Nephron progenitor cell (in vitro differentiated cells): ENCODE results near the gene NAALADL2.

Experiments used
- DNase-seq: peaks from one replicate; pipeline ENCODE4 v3.0.0; 2021
- H3K27ac Mint-ChIP-seq: 2 replicates; pipeline ENCODE4 v1.8.0; 2021; ENCODE audit warnings: mild to moderate bottlenecking, moderate library complexity, mixed read lengths
- H3K27me3 Mint-ChIP-seq: 2 replicates; pipeline ENCODE4 v1.8.0; 2021; ENCODE audit warnings: mild to moderate bottlenecking, low read depth, mixed read lengths; ENCODE audit not compliant: poor library complexity
- H3K36me3 Mint-ChIP-seq: 2 replicates; pipeline ENCODE4 v1.8.0; 2021; ENCODE audit warnings: low read depth, mixed read lengths
- H3K4me1 Mint-ChIP-seq: 2 replicates; pipeline ENCODE4 v1.8.0; 2021; ENCODE audit warnings: mixed read lengths
- H3K4me3 Mint-ChIP-seq: 2 replicates; pipeline ENCODE4 v1.8.0; 2021; ENCODE audit warnings: mild to moderate bottlenecking, moderate library complexity, mixed read lengths
- H3K9me3 Mint-ChIP-seq: 2 replicates; pipeline ENCODE4 v1.8.0; 2021; ENCODE audit warnings: mild to moderate bottlenecking, moderate library complexity, mixed read lengths
- TF ChIP-seq, protein P1 (sequence below): fragments of 200-600 bp; sonication (generic); IDR thresholded peaks from 2 replicates; pipeline ENCODE4 v1.5.0; 2021; ENCODE audit warnings: antibody characterized with exemption

Gene NAALADL2

DNA sequence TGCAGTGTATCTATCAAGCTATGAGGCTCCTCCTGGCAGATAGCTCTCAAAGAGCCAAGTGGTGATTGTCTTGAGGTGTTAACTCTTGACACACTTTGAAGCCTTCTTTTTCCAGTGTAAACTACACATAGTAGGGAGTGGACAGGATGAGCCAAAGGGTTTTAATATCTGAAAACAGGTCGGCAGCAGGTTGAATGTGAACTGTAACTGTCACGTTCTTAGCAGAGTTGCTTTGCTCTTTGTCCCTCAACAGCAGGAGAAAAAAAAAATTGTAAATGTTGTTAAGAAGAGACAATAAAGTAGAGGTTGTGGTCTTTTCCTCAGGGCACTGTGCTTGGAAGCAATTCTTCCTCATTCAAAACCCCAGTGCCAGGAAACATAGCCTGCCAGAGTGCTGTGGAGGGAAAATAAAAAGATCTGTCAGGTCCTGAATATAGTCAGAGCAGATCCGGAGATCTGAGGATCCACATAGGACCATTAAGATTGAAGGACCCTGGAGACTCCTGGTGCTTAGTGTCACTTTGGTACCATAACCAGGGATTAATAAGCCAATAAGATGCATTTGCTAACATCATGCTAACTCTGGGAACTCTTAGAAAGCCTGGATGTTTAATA, 229.7 kb downstream of the NAALADL2 start:
- Mint-ChIP-seq H3K27me3 (no peaks in the 10 kb centered on the region), H3K27ac (no peak overlapping the region), H3K4me1 (peaks cover 4% of the 10 kb centered on the region), H3K36me3 (no peaks in the 10 kb centered on the region), H3K9me3 (no peaks in the 10 kb centered on the region), H3K4me3 (no peak overlapping the region)
- no peak for DNase-seq
- TF ChIP-seq, protein P1, sequence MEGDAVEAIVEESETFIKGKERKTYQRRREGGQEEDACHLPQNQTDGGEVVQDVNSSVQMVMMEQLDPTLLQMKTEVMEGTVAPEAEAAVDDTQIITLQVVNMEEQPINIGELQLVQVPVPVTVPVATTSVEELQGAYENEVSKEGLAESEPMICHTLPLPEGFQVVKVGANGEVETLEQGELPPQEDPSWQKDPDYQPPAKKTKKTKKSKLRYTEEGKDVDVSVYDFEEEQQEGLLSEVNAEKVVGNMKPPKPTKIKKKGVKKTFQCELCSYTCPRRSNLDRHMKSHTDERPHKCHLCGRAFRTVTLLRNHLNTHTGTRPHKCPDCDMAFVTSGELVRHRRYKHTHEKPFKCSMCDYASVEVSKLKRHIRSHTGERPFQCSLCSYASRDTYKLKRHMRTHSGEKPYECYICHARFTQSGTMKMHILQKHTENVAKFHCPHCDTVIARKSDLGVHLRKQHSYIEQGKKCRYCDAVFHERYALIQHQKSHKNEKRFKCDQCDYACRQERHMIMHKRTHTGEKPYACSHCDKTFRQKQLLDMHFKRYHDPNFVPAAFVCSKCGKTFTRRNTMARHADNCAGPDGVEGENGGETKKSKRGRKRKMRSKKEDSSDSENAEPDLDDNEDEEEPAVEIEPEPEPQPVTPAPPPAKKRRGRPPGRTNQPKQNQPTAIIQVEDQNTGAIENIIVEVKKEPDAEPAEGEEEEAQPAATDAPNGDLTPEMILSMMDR, result no peak

DNA sequence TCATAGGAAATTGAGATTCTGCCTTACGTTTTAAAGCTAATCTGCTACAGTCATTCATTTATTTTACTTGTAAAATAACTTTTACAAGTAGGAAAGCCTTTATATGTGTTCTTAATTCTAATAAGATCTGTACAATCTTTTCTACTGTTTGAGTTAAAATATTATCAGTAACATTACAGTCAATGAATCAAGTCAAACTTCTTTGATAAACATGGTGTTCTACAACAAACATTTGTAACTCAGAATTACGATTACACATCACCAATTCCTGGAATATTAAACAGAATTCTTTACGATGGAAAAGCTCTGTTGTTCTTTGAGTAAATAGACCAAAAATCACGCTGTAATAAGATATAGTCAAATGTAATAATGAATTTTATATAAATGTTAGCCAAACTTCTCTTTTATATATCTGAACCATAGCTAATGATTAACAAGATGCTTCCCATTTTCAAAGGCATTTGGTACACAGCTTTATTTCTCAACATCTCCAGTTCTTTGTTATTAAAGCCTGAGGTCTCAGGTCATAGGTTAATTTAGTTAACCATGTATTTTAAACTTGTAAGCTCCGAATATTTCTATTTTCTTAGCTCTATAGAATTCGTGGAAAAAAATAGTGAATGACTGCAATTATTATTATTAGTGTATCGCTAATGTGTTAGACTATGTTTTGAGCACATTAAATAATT, 232.4 kb downstream of the NAALADL2 start:
- Mint-ChIP-seq H3K27me3 (no peaks in the 10 kb centered on the region), H3K4me1 (peaks cover 12% of the 10 kb centered on the region), H3K27ac (no peak overlapping the region), H3K9me3 (no peaks in the 10 kb centered on the region), H3K4me3 (no peak overlapping the region), H3K36me3 (no peaks in the 10 kb centered on the region)
- TF ChIP-seq, protein P1, result no peak
- DNase-seq, result no peak

DNA sequence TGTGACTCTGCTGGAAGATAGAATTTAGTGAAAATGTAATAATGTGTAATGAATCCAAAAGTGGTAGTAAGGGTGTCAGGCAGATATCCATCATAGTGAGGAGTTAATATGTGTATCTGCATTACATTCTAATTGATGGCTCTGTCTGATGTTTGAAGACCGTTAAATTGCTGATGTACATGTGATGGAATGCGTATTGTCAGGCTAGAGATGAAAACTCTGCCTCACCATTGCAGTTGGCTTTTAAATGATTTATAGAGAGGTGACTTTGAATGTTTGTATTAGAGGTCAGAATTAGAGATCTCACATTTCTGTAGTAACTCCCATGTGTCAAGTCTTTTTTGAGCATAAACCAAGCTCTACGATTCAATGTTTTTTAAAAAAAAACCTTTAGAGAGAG, 234.6 kb downstream of the NAALADL2 start:
- Mint-ChIP-seq H3K27me3 (no peaks in the 10 kb centered on the region), H3K27ac (no peak overlapping the region), H3K9me3 (no peaks in the 10 kb centered on the region), H3K4me1 (peaks cover 12% of the 10 kb centered on the region), H3K36me3 (no peaks in the 10 kb centered on the region), H3K4me3 (no peak overlapping the region)
- no peak for DNase-seq
- TF ChIP-seq, protein P1, result no peak

GRCh38 chr3:175094344-175094743, 235.2 kb downstream of the NAALADL2 start:
- TF ChIP-seq, protein P1, result no peak
- peaks cover 12% of the 10 kb centered on the region for H3K4me1 Mint-ChIP-seq
- H3K36me3 Mint-ChIP-seq, result no peaks in the 10 kb centered on the region

DNA sequence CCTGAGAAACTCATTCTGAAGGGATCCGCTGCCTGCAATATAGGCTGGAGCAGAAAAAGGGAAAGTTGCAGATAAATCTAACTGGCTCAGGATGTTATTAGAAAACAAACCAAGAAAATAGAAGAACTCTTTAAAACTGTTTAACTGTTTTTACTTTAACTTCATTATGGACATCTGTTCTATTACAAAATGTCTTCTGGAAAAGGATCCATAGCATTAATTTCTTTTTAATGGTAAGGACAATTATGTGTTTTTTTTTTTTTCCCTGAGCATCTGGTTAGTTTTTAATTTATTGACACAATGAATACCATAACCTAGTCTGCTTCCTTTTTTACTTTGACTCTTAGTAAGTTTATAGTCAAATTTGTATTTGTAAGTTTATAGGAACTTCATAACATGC, 239.5 kb downstream of the NAALADL2 start:
- no peaks in the 10 kb centered on the region for H3K27me3 Mint-ChIP-seq
- TF ChIP-seq, protein P1, result no peak
- no peaks in the 10 kb centered on the region for H3K9me3 Mint-ChIP-seq
- H3K4me3 Mint-ChIP-seq, result no peak overlapping the region
- H3K27ac Mint-ChIP-seq, result no peak overlapping the region
- no peaks in the 10 kb centered on the region for H3K36me3 Mint-ChIP-seq
- peaks cover 10% of the 10 kb centered on the region for H3K4me1 Mint-ChIP-seq
- no peak for DNase-seq

More at GRCh38 chr3:175094344-175094743, 235.2 kb downstream of the NAALADL2 start:
- no peaks in the 10 kb centered on the region for H3K27me3 Mint-ChIP-seq
- DNase-seq, result no peak
- H3K27ac Mint-ChIP-seq, result no peak overlapping the region
- H3K9me3 Mint-ChIP-seq, result no peaks in the 10 kb centered on the region
- no peak overlapping the region for H3K4me3 Mint-ChIP-seq

GRCh38 chr3:175102161-175102560, 243.0 kb downstream of the NAALADL2 start:
- H3K9me3 Mint-ChIP-seq, result no peaks in the 10 kb centered on the region
- no peaks in the 10 kb centered on the region for H3K27me3 Mint-ChIP-seq
- H3K36me3 Mint-ChIP-seq, result no peaks in the 10 kb centered on the region
- H3K27ac Mint-ChIP-seq, result no peak overlapping the region
- DNase-seq, result no peak
- H3K4me3 Mint-ChIP-seq, result no peak overlapping the region
- no peaks in the 10 kb centered on the region for H3K4me1 Mint-ChIP-seq
- TF ChIP-seq, protein P1, result no peak
